ENCODE measurements around the gene RALGDS.

Gene RALGDS

DNA sequence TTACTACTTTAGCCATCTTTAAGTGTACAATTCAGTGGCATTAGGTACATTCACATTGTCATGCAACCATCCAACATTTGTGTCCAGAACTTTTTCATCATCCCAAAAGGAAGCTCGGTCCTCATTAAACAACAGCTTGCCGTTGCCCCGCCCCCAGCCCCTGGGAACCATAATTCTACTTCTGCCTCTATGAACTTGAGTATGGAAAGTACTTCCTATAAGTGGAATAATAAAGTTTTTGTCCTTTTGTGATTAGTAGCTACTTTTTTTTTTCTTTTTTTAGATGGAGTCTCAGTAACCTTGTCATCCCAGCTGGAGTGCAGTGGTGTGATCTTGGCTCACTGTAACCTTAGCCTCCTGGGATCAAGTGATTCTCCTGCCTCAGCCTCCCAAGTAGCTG lies 37.7 kb upstream of the RALGDS start:
- H3K4me3 Mint-ChIP-seq, result no peak overlapping the region
- H3K9me3 Mint-ChIP-seq (ENCODE audit: low read depth), result no peaks in the 10 kb centered on the region
- no peak overlapping the region for H3K27ac Mint-ChIP-seq
- H3K4me1 Mint-ChIP-seq (ENCODE audit: low read depth), result peaks cover 3% of the 10 kb centered on the region
- H3K36me3 Mint-ChIP-seq, result no peaks in the 10 kb centered on the region
- H3K27me3 Mint-ChIP-seq, result peaks cover 3% of the 10 kb centered on the region

DNA sequence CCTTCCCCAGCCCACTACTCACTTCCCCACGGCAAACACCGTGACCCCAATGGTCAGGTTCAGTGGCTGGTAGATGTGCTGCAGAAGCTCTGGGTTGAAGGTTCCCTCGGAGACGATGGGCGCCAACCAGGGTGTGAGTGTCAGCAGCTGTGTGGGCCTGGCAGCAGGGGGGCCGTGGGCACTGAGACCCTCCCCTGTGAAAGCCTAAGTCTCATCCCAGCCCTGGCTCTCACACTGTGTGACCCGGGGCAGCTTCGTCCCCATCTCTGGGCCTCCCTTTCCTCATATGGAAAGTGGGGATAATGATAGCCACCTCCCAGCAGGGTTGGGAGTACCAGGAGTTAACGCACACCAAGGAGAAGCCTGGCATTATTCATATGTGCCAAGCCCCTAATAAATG lies 34.1 kb upstream of the RALGDS start:
- Mint-ChIP-seq H3K4me3 (no peak overlapping the region), H3K27me3 (no peaks in the 10 kb centered on the region), H3K36me3 (no peaks in the 10 kb centered on the region), H3K9me3 (ENCODE audit: low read depth) (no peaks in the 10 kb centered on the region), H3K4me1 (ENCODE audit: low read depth) (no peaks in the 10 kb centered on the region), H3K27ac (no peak overlapping the region)

DNA sequence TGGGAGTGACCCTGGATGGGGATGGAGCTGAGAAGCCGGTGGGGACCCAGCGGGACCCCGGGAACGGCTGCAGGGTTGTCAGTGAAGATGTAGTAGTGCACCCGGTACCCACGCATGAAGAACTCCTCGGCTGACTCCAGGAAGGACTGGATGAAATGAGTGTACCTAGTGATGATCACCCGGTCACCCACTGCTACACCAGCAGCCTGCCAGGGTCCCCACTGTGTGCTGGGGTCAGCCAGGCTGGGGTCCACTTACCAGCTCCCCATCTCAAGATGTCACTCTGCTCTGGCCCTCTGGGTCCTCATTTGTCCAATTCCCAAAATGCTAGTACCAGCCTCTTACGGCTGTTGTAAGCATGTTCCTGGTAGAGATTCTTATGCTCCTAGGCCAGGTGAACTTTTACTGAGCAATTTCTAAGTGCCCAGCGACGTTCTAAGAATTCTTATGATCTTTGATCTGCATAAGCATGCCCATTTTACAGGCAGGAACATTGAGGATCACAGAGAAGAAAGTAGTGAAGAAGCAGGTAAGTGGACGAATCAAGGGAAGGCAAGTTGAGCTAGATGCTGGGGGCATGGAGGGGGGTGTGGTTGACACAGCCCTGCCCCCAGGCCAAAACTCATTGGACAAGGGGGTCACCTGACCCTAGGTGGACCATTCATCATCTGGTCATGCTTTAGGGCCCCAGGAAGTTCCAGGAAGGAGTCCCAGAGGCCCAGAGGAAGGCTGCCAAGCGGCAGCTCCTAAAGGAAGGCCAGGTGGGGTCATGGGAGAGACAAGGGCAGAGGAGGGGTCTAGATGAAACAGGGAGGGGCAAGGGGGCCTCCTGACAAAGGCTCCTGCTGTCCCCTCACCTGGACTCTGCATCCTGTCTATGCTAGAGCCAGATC lies 33.3 kb upstream of the RALGDS start:
- no peaks in the 10 kb centered on the region for H3K9me3 Mint-ChIP-seq (ENCODE audit: low read depth)
- no peak overlapping the region for H3K4me3 Mint-ChIP-seq
- H3K4me1 Mint-ChIP-seq (ENCODE audit: low read depth), result peaks cover 3% of the 10 kb centered on the region
- H3K27ac Mint-ChIP-seq, result no peak overlapping the region
- H3K36me3 Mint-ChIP-seq, result no peaks in the 10 kb centered on the region
- H3K27me3 Mint-ChIP-seq, result no peaks in the 10 kb centered on the region

DNA sequence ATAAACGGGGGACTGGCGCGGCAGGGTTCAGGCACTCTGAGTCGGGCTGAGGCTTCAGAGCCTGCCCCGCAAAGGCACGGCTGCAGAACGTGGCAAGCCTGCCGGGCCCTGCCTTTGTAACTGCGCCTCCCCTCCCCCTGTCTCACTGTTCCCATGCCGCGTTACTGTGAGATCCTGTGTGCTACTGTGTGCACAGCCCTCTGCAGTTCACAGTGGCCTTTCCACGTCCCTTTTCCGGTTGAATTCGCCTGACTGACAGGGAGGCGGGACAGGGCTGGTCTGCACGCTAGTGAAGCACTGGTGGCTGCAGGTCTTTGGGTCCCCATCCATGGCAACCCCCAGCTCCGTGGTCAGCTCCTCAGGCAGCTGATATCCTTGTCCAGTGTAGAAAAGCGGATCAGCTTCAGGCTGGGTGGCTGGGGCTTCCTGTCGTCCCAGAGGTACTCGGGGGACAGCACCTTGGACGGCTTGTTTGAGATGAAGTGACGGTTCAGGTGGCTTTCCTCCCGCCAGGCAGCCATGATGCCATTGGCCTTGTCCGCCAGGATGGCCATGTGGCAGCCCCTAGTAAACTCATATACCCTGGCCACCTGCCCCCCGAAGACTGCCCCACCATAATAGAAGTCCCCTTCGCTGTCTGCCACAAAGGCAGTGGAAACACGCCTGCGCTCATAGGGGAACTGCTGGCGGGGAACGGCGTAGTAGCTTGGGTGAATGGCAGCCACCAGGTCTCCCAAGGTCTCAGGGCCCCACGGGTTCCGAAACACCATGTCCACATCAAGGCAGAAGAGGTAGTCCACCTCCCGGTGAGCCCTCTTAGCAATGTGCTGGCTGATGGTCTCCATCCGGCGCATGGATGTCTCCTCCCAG lies 32.4 kb upstream of the RALGDS start:
- H3K4me1 Mint-ChIP-seq (ENCODE audit: low read depth), result peaks cover 3% of the 10 kb centered on the region
- no peaks in the 10 kb centered on the region for H3K9me3 Mint-ChIP-seq (ENCODE audit: low read depth)
- H3K36me3 Mint-ChIP-seq, result no peaks in the 10 kb centered on the region
- H3K27me3 Mint-ChIP-seq, result no peaks in the 10 kb centered on the region
- no peak overlapping the region for H3K27ac Mint-ChIP-seq
- H3K4me3 Mint-ChIP-seq, result no peak overlapping the region

DNA sequence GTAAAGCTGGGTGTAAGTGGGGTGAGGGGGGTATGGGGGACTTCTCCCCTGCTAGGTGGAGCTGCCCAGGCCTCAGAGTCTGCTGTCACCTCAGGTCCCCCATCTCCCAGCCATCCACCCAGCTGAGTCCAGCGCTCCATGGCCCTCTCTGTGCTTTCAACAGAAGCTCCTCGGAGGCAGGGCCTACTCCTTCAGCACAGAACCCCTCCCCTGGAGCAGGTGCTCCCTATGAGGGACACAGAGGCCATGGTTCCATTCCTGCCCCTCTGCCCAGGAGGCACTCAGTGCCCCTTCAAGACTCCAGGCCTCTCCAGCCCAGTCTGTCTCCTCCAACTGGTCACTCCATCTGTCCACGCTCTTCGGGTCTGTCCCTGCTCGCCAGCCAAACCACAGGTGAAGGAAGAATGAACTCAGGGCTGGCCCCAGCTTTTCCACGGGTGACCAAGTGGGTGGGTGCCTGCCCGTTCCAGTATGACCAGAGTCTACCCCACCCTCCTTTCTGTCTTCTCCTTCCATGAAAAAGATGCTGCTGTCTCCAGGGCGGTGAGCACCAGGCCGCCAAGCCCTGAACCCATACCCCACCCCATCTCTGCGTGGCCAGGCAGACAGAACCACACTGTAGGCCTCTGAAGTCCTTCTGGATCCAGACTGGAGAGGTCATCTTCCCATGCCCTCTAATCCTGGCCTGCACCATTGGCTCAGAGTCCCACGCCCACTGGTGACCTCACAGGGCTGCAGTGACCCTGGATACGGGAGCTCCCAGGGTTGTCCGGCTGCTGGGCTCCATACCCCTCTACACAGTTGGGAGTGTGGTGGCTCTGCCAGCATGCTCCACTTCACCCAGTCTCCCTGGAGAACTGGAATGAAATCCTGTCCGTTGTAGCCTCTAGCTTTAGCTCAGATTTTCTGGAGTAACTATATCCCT lies 30.8 kb upstream of the RALGDS start:
- no peaks in the 10 kb centered on the region for H3K27me3 Mint-ChIP-seq
- peaks cover 12% of the 10 kb centered on the region for H3K4me1 Mint-ChIP-seq (ENCODE audit: low read depth)
- no peak overlapping the region for H3K4me3 Mint-ChIP-seq
- no peak overlapping the region for H3K27ac Mint-ChIP-seq
- no peaks in the 10 kb centered on the region for H3K9me3 Mint-ChIP-seq (ENCODE audit: low read depth)
- H3K36me3 Mint-ChIP-seq, result no peaks in the 10 kb centered on the region

DNA sequence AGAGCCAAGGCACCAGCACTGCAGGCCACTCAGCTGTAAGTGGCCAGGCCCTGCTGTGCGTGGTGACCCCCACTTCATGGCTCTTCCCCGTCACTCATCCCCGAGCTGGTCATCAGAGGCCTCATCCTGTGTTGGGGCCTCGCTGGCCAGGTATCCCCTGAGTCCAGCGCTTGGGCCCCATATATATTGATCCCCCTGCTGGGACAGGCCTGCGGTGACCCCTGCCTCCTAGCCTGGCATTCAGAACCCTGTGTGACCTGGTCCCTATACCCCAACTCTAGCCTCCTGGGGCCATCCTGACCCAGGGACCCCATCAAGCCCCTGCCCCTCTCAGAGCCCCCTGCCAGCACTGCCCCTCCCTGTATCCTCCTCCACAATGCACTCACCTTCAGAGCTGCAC lies 30.0 kb upstream of the RALGDS start:
- Mint-ChIP-seq H3K36me3 (no peaks in the 10 kb centered on the region), H3K27ac (peak overlapping the region; percentile 72), H3K27me3 (no peaks in the 10 kb centered on the region)

DNA sequence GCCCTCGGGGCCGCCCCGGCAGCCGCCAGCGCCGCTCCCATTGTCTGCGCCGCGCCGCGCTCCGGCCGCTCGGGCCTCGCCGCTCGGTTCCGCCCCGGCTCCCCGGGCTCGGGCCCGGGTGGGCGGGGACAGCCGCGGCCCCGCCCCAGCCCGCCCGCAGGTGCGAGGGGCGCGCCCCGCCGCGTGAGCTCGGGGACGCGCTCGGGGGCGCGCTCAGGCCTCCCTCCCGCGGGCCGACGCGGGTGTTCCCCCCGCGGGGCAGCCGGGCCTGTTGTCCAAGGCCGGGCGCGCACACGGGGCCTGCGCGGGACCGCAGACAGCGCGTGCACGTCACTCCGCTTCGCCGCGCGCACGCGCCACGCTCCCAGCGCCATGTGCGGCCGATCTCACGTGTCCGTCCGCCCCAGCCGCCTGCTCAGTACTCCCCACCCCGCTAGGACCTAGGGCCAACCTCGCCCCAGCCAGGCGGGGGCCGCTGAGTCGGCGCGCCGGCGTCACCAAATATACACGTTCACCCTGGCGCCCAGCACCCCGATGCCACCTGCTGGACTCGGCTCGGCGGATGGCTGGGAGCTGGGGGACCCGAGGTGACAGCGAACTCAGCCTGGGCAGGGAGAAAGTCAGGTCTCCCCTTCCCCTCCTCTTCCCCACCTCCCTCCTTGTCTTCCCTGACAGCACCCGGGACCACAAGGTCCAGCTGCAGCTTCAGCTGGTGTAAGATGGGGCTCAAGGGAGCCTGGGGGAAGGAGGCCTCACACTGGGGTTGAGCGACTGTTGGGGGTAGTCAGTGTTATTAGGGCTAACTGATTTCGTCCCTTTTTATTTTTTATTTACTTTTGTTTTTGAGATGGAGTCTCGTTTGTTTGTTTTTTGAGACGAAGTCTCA lies 28.3 kb upstream of the RALGDS start:
- peak overlapping the region; percentile 80 for H3K27ac Mint-ChIP-seq
- no peaks in the 10 kb centered on the region for H3K36me3 Mint-ChIP-seq
- no peaks in the 10 kb centered on the region for H3K27me3 Mint-ChIP-seq
- H3K4me1 Mint-ChIP-seq (ENCODE audit: low read depth), result peaks cover 26% of the 10 kb centered on the region
- H3K4me3 Mint-ChIP-seq, result peak overlapping the region; percentile 74
- no peaks in the 10 kb centered on the region for H3K9me3 Mint-ChIP-seq (ENCODE audit: low read depth)

More for the DNA sequence above, 30.0 kb upstream of the RALGDS start:
- Mint-ChIP-seq H3K4me1 (ENCODE audit: low read depth) (peaks cover 12% of the 10 kb centered on the region), H3K4me3 (peak overlapping the region; percentile 56), H3K9me3 (ENCODE audit: low read depth) (no peaks in the 10 kb centered on the region)

DNA sequence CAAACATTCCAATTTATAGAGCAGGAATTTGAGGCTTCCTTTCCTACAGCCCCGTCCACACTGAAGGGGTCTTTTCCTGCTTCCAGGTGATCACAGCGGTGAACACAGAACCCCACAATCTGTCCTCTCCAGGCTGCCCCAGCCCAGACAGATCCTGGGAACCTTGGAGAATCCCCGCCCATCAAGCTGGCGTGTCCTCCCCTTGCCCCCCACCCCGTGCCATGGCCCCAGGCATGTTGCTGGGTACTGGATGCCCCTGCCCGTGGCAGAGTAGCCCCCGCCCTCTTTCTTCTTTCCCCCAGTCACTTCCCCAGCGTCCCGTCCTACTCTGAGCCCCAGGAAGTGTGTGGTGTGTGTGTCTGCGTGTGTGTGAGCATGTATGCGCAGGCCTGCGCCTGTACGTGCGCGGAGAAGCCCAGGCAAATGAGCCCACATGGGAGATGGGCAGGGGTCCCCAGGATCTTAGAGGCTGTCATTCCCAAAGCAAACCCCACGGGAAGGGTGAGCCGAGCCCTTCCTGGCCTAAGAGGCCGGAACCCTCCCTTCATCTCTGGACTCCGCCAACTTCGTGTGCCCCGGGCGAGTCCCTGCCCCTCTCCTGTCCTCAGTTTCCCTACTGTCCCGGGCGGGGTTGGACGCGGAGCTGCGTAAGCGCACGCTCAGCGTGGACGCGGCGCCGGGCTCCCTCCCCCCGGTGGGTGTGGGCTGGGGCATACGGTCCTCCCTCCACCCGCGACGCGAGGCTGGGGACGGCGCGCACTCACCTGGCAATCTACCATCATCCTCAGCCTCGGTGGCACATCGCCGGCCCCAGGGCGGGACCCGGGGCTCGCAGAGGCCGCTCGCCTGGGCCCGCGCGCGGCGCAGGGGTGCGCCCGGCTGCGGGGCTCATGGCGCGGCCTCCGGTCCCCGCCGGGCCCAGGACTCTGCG lies 27.4 kb upstream of the RALGDS start:
- Mint-ChIP-seq H3K36me3 (no peaks in the 10 kb centered on the region), H3K27ac (peak overlapping the region; percentile 93), H3K27me3 (no peaks in the 10 kb centered on the region), H3K9me3 (ENCODE audit: low read depth) (no peaks in the 10 kb centered on the region), H3K4me3 (peak overlapping the region; percentile 92), H3K4me1 (ENCODE audit: low read depth) (peaks cover 33% of the 10 kb centered on the region)

DNA sequence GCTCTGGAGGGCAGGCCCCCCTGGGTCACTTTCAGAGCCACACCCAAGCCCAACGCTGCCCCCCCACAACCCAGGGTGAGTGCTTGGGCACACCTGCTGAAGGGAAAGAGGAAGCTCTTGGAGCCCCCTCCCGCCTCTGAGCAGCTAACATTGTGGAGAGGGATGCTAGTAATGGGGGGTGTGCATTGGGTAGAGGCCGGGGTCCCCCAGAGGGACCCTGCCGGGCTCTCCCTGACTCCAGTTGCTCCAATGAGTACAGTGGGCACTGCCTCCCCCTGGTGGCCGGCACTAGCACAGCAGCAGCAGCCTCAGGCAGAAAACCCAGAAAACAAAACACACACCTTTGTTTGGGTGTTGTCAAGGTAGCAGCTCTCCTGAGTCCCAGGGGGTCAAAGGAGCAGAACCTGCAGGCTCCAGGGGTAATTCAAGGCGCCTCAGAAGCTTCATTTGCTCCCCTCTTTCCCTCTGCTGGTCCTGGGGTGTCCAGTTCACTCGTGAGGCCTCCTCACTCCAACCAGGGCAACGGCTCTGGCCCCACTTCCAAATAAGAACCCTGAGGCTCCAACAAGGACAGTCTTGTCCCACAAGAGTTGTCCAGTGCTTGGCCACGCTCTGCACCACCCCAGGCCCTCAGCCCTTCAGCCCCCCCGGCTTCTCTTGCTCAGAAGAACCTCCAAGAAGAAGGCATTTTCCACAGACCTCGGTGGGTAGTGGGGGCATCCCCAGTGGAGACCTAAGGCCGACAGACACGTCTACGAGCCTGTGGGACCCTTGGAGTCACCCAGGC lies 26.6 kb upstream of the RALGDS start:
- Mint-ChIP-seq H3K36me3 (no peaks in the 10 kb centered on the region), H3K27ac (peak overlapping the region; percentile 93), H3K27me3 (no peaks in the 10 kb centered on the region), H3K4me1 (ENCODE audit: low read depth) (peaks cover 39% of the 10 kb centered on the region), H3K4me3 (peak overlapping the region; percentile 92), H3K9me3 (ENCODE audit: low read depth) (no peaks in the 10 kb centered on the region)

DNA sequence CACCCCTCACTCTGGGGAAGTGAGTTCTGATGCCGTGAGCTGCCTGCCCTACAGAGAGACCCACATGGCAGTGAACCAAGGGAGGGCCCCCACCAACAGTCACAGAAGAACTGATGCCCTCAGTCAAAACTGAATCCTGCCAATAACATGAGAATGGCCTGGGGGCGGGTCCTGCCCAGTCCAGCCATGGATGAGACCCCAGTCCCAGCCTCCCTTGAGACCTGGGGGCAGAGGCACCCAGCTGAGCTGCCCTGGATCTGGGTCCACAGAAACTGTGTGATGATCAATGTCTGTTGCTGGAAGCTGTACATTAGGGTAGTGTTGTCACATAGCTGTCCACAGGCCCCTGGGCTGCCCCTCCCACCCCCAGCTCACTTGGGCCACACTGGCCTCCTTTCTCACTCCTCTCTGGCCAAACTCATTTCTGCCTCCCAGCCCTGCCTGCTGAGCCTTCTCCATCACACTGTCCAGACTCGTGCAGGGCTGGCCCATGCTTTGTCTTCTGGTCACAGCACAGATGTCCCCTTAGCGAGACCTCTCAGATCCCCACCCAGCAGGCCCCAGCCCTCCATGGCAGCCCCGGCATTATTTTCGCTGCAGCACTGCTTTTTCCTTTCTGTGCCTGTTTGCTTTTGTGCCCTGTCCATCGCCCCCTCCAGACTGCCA lies 25.8 kb upstream of the RALGDS start:
- no peaks in the 10 kb centered on the region for H3K9me3 Mint-ChIP-seq (ENCODE audit: low read depth)
- H3K27me3 Mint-ChIP-seq, result no peaks in the 10 kb centered on the region
- H3K36me3 Mint-ChIP-seq, result no peaks in the 10 kb centered on the region
- H3K27ac Mint-ChIP-seq, result peak overlapping the region; percentile 93
- peak overlapping the region; percentile 92 for H3K4me3 Mint-ChIP-seq
- peaks cover 47% of the 10 kb centered on the region for H3K4me1 Mint-ChIP-seq (ENCODE audit: low read depth)

DNA sequence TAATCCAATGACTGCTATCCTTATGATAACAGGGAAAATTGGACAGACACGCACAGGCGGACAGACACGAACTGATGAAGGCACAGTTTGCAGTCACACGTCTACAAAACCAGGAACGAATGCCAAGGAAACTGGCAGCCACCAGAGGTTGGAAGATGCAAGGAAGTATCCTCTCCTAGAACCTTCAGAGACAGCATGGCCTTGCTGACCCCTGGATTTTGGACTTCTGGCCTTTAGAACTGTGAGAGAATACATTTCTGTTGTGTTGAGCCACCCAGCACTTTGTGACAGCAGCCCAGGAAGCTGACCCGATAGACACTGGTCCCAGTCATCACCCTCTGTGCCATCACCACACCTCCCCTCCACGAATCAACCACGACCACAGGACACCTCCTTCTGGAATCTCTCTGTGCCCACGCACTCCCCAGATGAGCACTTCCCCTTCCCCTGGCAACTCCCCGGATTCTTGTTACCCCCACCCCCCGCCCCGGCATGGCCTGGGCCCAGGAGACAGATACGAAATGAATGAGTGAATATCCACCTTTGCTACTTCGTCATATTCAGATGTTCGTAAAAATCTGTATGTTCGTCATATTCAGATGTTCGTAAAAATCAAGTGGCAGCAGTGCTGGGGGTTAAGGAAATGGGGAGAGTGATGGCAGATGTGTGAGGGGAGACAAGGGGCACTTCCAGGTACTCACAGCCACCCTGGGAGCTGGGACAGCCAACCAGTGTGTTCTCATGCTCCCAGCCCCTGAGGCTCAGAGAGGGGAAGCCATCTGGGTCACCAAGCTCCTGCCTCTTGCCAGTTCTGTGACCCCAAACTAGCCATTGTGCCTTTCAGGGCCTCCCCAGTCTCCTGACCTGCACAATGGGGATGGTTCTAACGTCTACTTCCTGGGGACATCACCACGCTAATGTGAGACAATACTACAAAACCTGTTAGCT lies 24.1 kb upstream of the RALGDS start:
- H3K27me3 Mint-ChIP-seq, result no peaks in the 10 kb centered on the region
- no peaks in the 10 kb centered on the region for H3K9me3 Mint-ChIP-seq (ENCODE audit: low read depth)
- peak overlapping the region; percentile 80 for H3K4me3 Mint-ChIP-seq
- no peaks in the 10 kb centered on the region for H3K36me3 Mint-ChIP-seq
- peaks cover 56% of the 10 kb centered on the region for H3K4me1 Mint-ChIP-seq (ENCODE audit: low read depth)
- peak overlapping the region; percentile 73 for H3K27ac Mint-ChIP-seq
